Heart right ventricle (tissue), 16 donors: ENCODE results near the gene ASB6. TPM values are rescaled to one million over a fixed set of nuclear protein-coding genes. Genes with fewer than 3 reads are reported as not detected.
A peak's percentile ranks its signal among the peaks of the same experiment; 100 is the strongest.

Source experiments
- ATAC-seq, 8 donors: fragments of 200-7000 bp; cut with Tn5 transposase; one replicate each; pipeline ENCODE4 v1.9.1; 2020; ENCODE audit warnings: mild to moderate bottlenecking in 8 of 8, moderate library complexity in 8 of 8, moderate number of reproducible peaks in 1 of 8
- DNase-seq, 2 donors: peaks; one replicate each; pipeline ENCODE4 v3.0.0-alpha.2; 2020
- H3K27ac ChIP-seq, 10 donors: fragments of 200-600 bp; sonication (generic) in 2 of 10; one replicate each; pipeline versions ENCODE4 v1.5.0 to v1.8.0; 2020 to 2022; ENCODE audit warnings: mild to moderate bottlenecking in 3 of 10
- H3K27me3 ChIP-seq, 7 donors: fragments of 200-600 bp; one replicate each; pipeline ENCODE4 v1.8.0; 2021 to 2022; ENCODE audit warnings: mild to moderate bottlenecking in 2 of 7
- H3K36me3 ChIP-seq, 9 donors: fragments of 200-600 bp; sonication (generic) in 1 of 9; one replicate each; pipeline versions ENCODE4 v1.5.0 to v1.8.0; 2020 to 2022; ENCODE audit warnings: mild to moderate bottlenecking in 2 of 9
- H3K4me1 ChIP-seq, 9 donors: fragments of 200-600 bp; sonication (generic) in 1 of 9; one replicate each; pipeline versions ENCODE4 v1.5.0 to v1.8.0; 2020 to 2022; ENCODE audit warnings: mild to moderate bottlenecking in 4 of 9
- H3K4me3 ChIP-seq, 10 donors: fragments of 200-600 bp; sonication (generic) in 2 of 10; one replicate each; pipeline versions ENCODE4 v1.5.0 to v1.8.0; 2020 to 2022; ENCODE audit warnings: mild to moderate bottlenecking in 7 of 10, moderate library complexity in 2 of 10
- H3K9me3 ChIP-seq, 11 donors: fragments of 200-600 bp in 10 of 11; sonication (generic) in 2 of 11; one replicate each; pipeline versions ENCODE4 v1.5.0 to v1.8.0; 2013 to 2022; ENCODE audit warnings: mild to moderate bottlenecking in 2 of 11, control low read depth in 1 of 11, moderate library complexity in 1 of 11
- CTCF ChIP-seq, 9 donors: fragments of 200-600 bp; sonication (generic) in 2 of 9; IDR thresholded peaks; one replicate each; pipeline versions ENCODE4 v1.5.0 to v1.8.0; 2021 to 2022; ENCODE audit warnings: antibody characterized with exemption in 9 of 9, mild to moderate bottlenecking in 5 of 9, moderate library complexity in 1 of 9
- WGBS, 2 donors: extraction: QIAGEN DNeasy Blood & Tissue Kit; methylation state at CpG; one replicate each; pipeline ENCODE4 v1.1.7; 2013; ENCODE audit warnings: inconsistent platforms in 1 of 2; 5-methylcytosine and 5-hydroxymethylcytosine counted together
- intact Hi-C, 10 donors: fragments of 100-400 bp; cut with DNase I; formaldehyde crosslinking; loops; one replicate each; pipeline versions ENCODE4 v1.11.1 to v1.14.2; 2022
- polyA plus RNA-seq, 2 donors: library from polyadenylated mRNA; stranded (reverse); fragments of 200-250 nt; gene quantifications; one replicate each; pipeline ENCODE4 v1.2.3, GENCODE V29; 2013
- total RNA-seq, 10 donors: library from RNA; stranded (reverse); fragmentation: NEBNext Ultra II Directional in 3 of 10; extraction: Animal tissue kit (Norgen Biotek cat#: 25700) in 3 of 10; gene quantifications; one replicate each; pipeline versions ENCODE4 v1.2.1 to v1.2.4, GENCODE V29; 2021 to 2023
- donor health status: Arrhythmogenic right ventricular cardiomyopathy.
- donor health status: ischemic (EF 13 %, LVEDD 7.1; RV severe dilation, severe dysfunction).
- donor health status: healthy with polysubstance abuse.
- donor health status: DM: no; HTN: yes; CAD: no.
- donor health status: DM: no; HTN: no; CAD: no.
- donor health status: ischemic (EF 25% LVEDD 6.9; RV normal size, moderate dysfunction).
- donor health status: ischemic (EF 25% LVEDD 5.7; RV mildly dilated, moderate dysfunction).
- donor health status: healthy.
- donor health status: DM: yes; HTN: yes; CAD: no.
- donor health status: Ischemic cardiomyopathy.
- donor health status: ischemic (EF 35%, LVEDD 5.7; RV mildly dilated, moderate dysfunction).
- donor health status: nonischemic (EF 11% LVEDD 7.7; RV severe dilation, severe dysfunction).
- donor health status: DM: yes; HTN: yes; CAD: no.
- donor health status: PGD.
- donor health status: ischemic (EF 29% LVEDD 5.4; RV normal size, mild dysfunction).
- donor health status: nonischemic (EF 23%, LVEDD 6.1; RV moderate dilation, normal function).

ASB6 gene
- total and polyA plus RNA-seq, 12 donors, result 6.2 to 11.8 (median 9.4) TPM

- intact Hi-C loops, result loop anchor here in 6 of 10 donors (2.0 to 10.0 kb wide), 7 partner anchors 209 to 483 kb away; no protein-coding TSS in a partner anchor
- no peak overlapping the region for H3K27ac ChIP-seq
- no peaks in the 10 kb centered on the region for H3K27me3 ChIP-seq
- no peaks in the 10 kb centered on the region for H3K9me3 ChIP-seq
- TF ChIP-seq CTCF (IDR thresholded peaks at IDR 0.05), result no peak
- 77 to 78% methylated on average over 19 of the region's 19 CpGs for WGBS, 2 donors
- ATAC-seq, result no peak
- no peak overlapping the region for H3K4me3 ChIP-seq
- no peaks in the 10 kb centered on the region for H3K36me3 ChIP-seq
- peaks cover 14 to 24% (median 21%) of the 10 kb centered on the region in 9 donors for H3K4me1 ChIP-seq
- no peak for DNase-seq
Measured at GRCh38 chr9:129613520-129614175, 28.3 kb downstream of the ASB6 start.

- Histone ChIP-seq H3K4me3 (no peak overlapping the region), H3K36me3 (no peaks in the 10 kb centered on the region), H3K27ac (no peak overlapping the region), H3K4me1 (peaks cover 20 to 30% (median 27%) of the 10 kb centered on the region in 9 donors), H3K27me3 (no peaks in the 10 kb centered on the region), H3K9me3 (no peaks in the 10 kb centered on the region)
- DNase-seq, result no peak
- intact Hi-C loops, result loop anchor here in 6 of 10 donors (2.0 to 10.0 kb wide), 7 partner anchors 208 to 482 kb away; no protein-coding TSS in a partner anchor
- no peak for TF ChIP-seq CTCF (IDR thresholded peaks at IDR 0.05)
- 82 to 88% methylated on average over 15 of the region's 15 CpGs for WGBS, 2 donors
- no peak for ATAC-seq
Measured at GRCh38 chr9:129612815-129613519, 29.0 kb downstream of the ASB6 start.

- ATAC-seq (no peak), DNase-seq (no peak)
- no peak for TF ChIP-seq CTCF (IDR thresholded peaks at IDR 0.05)
- H3K4me3 ChIP-seq, result no peak overlapping the region
- no peaks in the 10 kb centered on the region for H3K9me3 ChIP-seq
- no peaks in the 10 kb centered on the region for H3K27me3 ChIP-seq
- intact Hi-C loops, result loop anchor here in 6 of 10 donors (2.0 to 10.0 kb wide), 7 partner anchors 207 to 481 kb away; no protein-coding TSS in a partner anchor
- WGBS, 2 donors, result 73 to 81% methylated on average over 7 of the region's 7 CpGs
- peaks cover 25 to 39% (median 33%) of the 10 kb centered on the region in 9 donors for H3K4me1 ChIP-seq
- no peaks in the 10 kb centered on the region for H3K36me3 ChIP-seq
- no peak overlapping the region for H3K27ac ChIP-seq
Measured at GRCh38 chr9:129612123-129612522, 29.8 kb downstream of the ASB6 start.

- no peak for TF ChIP-seq CTCF (IDR thresholded peaks at IDR 0.05)
- intact Hi-C loops, result loop anchor here (1.0 to 10.0 kb wide), 10 partner anchors 207 to 481 kb away; no protein-coding TSS in a partner anchor
- H3K9me3 ChIP-seq, result no peaks in the 10 kb centered on the region
- 31 to 34% methylated on average over 12 of the region's 12 CpGs for WGBS, 2 donors
- no peak for ATAC-seq
- no peak for DNase-seq
- H3K36me3 ChIP-seq, result no peaks in the 10 kb centered on the region
- peak overlapping the region in 9 of 10 donors; percentile 41 to 77 (median 66) for H3K4me3 ChIP-seq
- peak overlapping the region in 5 of 10 donors; percentile 92 to 97 (median 96) for H3K27ac ChIP-seq
- H3K4me1 ChIP-seq, result peaks cover 30 to 47% (median 40%) of the 10 kb centered on the region in 9 donors
- H3K27me3 ChIP-seq, result no peaks in the 10 kb centered on the region
Measured at GRCh38 chr9:129611307-129611800, 30.6 kb downstream of the ASB6 start.
